Sciatic nerve (tissue), 2 donors: ENCODE results near the gene FRMD4B. TPM values are rescaled to one million over a fixed set of nuclear protein-coding genes. Genes with fewer than 3 reads are reported as not detected.
A peak's percentile ranks its signal among the peaks of the same experiment; 100 is the strongest.

Source experiments
- ATAC-seq: fragments of 200-7000 bp; cut with Tn5 transposase; one replicate; pipeline ENCODE4 v1.9.1; 2020; ENCODE audit warnings: mild to moderate bottlenecking, moderate library complexity
- DNase-seq: peaks from one replicate; pipeline ENCODE4 v3.0.0-alpha.2; 2020; ENCODE audit warnings: low spot score
- intact Hi-C: fragments of 100-400 bp; cut with DNase I; formaldehyde crosslinking; loops from one replicate; pipeline ENCODE4 v1.14.2; 2022
- total RNA-seq: library from RNA; stranded (reverse); fragmentation: NEBNext Ultra II Directional; extraction: Animal tissue kit (Norgen Biotek cat#: 25700); gene quantifications from one replicate; pipeline ENCODE4 v1.2.1, GENCODE V29; 2021
- donor health status: DM: no; HTN: no; CAD: no.
- donor health status: DM: no; HTN: no; CAD: no.

The FRMD4B gene
- total RNA-seq, 1 donor from 2014 or later = 48.6 TPM

DNA sequence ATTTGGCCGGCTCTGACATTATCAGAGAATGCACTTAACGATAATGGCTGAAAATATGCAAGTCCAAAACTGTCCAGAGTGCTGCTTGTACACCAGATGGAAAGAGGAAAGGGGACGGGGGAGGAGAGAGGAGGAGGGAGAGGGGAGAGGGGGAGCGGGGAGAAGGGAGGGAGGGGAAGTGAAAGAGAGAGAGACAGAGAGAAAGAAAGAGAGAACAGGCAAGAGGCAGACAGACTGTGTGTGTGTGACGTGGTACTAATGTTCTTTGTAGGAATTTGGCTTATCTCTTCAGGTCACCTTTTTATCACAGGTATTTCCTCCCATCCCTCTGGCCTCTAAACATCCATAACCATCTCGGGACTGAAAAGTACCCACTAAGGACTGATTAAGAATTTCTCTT, 188.4 kb downstream of the FRMD4B start:
- intact Hi-C loops = no loop called here
- no peak for ATAC-seq

DNA sequence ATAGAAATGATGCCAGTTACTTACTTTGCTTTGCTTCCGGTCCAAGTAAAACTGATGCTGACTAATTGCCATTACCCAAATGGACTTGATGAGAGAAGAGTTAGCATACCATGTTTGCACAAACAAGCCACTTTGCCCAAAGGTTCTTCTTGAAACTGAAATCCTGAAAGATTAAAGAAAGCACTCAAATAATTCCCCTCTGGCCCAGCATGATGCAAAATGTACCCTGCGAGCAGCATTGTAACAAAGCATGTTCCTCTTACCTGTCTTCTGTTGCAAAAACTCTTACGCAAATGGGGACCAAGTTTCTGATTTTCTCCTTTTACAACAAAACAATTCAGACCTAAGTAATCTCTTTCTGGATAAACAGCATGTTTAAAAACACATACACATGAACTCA, 189.0 kb downstream of the FRMD4B start:
- DNase-seq = no peak
- intact Hi-C loops = no loop called here
- ATAC-seq = no peak

More for the DNA sequence above, 188.4 kb downstream of the FRMD4B start:
- no peak for DNase-seq

DNA sequence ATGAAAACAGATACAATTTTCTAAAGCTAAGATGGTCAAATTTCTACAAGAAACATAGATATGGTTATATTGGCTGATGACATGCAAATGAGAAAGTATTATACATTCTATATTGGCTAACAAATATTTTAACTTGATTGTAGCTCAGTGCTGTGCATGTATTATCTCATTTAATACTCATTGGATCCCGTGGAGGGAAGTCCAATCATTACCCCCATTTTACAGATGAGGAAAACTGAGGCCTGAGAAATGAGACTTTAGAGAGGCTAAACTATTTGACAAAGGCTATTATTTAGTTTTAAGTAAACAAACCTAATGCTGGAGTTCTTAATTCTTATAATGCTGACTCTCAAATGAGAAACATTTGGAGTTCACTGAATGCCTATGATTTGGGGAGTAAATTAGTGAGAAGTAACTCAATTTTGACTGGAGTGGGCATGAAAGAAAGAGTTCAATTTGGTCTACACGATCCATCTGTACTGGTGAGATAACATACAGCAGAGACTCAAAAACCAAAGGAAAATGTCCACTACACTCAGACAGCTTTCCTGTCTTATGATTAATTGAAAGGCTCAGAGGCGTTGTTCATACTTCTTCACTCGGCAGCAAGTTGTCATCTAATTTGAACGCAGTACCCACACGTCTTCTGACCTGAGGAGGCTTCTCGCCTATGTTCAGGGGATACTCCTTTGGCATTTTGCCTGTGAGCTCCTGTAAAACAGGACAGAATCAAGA, 191.3 kb downstream of the FRMD4B start:
- DNase-seq (no peak), ATAC-seq (no peak)
- intact Hi-C loops = no loop called here

DNA sequence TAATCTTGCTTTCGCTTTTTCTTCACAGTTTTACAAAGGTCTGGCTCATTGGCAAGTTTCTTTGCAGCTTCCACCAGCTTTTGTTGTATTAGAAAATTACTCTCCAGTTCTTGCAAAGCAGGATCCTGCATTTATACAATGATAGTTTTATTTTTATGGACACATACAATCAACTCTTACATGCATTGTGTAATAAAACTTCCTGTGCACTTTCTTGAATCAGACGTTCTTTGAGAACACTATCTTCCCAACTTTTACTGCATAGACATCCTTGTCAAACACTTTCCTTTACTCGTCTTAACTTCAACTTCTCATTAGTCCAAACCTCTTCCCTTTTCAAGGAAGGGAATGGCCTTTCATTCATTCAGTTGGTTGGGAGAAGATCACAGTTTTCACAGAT, 192.1 kb downstream of the FRMD4B start:
- DNase-seq (no peak), ATAC-seq (no peak)
- intact Hi-C loops = no loop called here

DNA sequence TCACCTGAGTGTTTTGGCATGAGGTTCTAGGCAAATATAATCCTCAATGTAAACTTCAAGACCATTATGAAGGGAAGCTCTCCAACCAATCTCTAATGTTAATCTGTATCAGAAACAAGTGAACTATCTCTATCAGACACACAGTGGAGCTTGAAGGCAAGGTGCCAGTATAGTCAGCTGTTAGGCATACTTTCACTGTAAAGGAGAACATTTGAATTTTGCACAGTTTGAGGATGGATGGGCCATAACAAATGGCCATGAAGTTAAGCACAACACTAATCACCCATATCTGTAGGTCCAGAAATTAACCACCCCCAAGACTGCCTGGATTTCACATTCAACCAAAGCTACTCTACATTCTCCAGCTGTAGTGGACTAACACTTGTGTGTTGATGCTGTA, 194.4 kb downstream of the FRMD4B start:
- ATAC-seq (no peak), DNase-seq (no peak)
- intact Hi-C loops = no loop called here

DNA sequence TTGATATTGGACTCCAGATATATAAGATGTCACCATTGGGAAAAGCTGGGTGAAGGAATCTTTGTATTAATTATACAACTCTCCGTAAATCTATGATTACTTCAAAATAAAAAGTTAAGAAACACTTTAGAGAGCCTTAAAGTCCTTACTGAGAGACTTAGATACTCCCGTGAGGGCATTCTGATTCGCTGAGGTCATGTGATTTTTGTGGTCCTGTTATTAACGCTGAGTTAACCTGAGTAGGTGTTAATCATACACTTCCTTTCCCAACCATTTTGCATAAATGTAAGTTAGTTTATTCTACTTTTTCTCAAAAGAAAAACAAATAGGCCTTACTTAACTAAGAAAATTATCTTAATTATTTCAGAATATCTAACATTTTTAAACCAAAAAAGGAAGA, 196.4 kb downstream of the FRMD4B start:
- no peak for DNase-seq
- intact Hi-C loops = no loop called here
- ATAC-seq = no peak

DNA sequence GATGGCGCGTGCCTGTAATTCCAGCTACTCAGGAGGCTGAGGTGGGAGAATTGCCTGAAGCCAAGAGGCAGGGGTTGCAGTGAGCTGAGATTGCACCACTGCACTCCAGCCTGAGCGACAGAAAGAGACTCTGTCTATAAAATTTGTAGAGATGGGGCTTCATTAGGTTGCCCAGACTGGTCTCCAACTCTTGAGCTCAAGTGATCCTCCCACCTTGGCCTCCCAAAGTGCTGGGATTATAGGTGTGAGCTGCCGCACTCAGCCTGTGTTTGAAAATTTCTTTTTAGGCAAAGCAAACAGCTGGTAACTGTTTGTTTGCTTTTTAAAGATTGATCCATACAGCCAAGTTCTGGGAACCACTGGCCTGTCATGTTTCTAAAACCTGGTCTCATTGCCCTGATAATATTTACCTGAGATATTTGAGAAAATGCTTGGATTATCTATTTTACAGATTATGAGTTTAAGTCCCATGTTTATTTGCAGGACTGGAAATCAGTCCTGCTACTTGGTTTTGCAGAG, 199.3 kb downstream of the FRMD4B start:
- intact Hi-C loops = no loop called here
- ATAC-seq (no peak), DNase-seq (no peak)

DNA sequence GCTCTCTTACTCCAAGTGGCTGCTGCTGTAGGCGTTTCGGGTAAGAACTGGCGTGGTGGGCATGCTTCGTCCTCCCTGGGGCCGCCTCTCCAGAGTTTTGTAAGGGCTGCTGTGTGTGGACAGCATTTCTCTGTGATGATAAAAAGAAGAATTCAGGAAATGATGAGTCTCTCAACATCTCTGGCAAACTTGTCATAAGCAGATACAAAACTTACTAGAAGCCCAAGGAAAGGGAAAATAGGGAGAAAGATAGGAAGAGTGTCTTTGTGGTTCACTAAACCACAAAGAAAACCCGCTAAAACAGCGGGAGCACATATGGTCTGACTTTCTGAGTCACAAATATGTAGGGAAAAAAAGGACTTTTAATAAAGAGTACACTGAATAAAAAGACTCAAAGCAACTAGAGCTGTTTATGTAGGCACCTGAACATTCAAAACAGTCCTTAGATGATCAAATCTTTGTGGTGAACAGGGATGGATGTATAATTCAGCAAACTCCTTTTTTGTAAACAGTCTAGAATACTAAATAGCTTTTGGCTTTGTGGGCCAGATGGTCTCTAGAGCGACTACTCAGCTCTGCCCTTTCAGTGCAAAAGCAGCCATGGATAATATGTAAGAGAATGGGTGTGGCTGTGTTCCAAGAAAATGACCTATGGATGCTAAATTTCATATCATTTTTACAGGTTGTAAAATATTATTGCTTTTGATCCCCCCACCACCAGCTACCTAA, 203.1 kb downstream of the FRMD4B start:
- no peak for DNase-seq
- intact Hi-C loops = no loop called here
- no peak for ATAC-seq

DNA sequence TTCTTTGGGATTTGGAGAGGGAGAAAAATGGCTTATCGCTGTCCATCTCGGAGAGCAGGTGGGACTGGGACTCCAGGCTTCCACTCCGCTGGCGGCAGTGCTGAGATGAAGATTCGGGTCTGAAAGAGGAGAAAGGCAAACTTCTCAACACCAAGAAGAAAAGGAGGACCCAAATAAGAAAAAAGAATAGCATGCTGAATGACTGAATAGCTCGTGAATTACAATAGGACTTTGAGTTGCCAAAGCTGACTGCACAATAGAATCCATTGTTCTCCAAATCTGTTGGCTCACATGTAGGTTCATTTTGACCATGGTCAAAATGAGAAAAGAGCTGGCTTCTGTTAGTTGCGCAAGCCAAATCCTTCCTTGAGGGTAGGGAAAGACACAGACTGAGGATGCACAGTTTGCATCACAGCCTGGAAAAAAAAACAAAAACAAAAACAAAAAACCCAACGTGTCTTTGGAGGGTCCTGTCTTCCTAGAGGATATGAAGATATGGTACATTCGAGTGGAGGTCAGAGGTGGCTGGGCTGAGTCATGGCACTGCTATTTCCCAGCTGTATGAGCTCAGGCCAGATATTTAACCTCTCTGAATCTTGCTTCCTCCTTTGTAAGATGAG, 204.2 kb downstream of the FRMD4B start:
- intact Hi-C loops = no loop called here
- no peak for DNase-seq
- ATAC-seq = peak; percentile 85

DNA sequence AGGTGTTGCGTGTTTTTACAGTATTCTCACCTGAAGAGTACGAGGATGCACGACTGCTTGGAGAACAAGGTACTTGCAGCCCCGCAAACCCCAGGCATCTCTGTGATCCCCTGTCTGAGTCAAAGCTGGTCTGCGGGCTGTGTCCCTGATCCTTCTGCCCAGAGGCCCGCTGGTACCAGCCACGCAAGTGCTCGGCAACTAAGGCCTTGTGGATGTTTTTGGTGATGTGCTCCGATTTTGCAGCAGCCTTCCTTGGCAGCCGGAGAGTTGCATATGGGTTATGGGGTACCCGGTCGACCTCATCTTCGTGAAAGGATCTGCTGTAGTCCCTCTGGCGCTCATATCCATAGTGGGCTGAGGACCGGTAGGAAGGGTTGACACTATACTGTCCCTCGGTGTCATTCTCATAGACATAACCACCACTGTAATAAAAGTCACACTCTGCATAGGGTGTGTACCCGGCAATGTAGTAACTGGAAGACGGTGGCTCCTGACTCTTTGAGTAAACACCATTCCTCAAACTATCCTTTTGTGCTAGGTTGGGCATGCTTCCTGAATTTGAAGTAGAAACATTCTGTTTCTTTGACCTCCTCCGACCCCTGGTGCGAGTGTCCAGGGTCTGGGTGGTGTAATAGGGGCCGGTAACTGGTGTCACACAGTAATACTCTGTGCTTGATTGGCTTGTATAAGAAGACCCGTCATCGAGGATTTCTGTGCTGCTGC, 204.9 kb downstream of the FRMD4B start:
- peak; percentile 85 for ATAC-seq
- DNase-seq = no peak
- intact Hi-C loops = no loop called here

DNA sequence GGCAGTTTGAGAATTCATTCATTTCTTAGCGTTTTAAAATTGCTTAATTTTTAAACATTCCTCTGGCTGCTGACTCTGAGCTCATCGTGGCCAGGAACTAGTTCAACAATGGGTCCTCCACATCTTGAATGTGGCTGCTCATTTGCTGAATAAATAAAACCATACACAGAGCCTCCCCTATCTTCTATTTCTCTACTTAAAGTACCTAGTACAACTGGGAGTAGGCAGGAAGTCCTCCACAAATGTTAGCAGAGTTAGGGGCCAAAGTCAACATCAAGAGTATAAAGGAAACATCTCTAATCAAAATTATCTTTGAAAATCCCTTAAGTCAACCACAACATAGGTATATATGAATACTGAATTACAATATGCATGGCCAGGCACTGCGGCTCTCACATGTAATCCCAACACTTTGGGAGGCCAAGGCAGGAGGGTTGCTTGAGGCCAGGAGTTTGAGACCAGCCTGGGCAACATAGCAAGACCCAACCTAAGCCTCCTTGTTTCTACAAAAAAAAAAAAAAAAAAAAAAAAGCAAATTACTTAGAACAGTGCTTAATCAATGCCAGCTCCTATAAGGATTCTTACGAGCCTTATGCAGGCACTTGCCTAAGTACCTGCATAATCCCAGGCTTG, 206.0 kb downstream of the FRMD4B start:
- ATAC-seq (peak; percentile 16), DNase-seq (no peak)
- intact Hi-C loops = loop anchor here (10.0 kb wide), 1 partner anchor 1815 kb away; no protein-coding TSS in a partner anchor

DNA sequence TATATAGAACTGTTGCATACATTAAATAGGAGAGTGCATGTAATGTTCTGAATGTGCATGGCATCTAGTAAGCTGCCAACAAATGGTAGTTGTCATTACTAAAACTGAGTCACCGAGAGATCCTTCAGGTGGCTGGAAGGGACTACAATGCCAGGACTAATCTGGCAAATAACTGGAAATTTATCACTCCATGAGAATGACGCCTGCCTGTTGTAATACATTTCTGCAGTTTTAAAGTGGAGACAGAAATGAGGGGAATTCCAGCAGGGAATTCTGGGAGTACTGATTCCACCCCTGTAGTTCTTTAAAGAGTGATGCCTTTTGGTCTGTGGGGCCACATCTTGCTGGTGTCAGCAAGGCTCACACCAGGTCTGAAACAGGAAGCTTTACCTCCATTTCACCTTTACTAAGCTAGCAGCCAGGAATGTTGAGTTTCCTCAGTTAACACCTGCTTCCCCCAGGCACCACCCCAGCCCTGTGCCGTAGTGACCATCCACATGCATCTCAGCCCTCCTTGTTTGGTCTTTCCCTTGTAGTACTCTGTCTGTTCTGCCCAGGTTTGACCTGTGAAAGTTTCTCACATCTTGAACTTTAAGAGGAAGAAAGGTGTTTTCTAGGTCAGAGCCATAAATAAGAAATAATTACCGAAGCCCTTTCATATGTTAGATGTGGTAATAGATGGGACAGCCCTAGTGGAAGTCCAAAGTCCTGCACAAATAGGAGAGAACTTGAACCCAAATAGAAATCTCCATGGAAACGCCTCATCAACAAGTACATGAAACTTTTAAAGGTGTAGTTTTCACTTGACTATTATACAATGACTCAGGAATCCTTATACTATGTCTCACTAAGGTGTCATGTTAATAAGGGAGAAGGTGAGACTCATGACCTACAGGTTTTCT, 206.8 kb downstream of the FRMD4B start:
- DNase-seq (no peak), ATAC-seq (no peak)
- intact Hi-C loops = loop anchor here (10.0 kb wide), 1 partner anchor 1816 kb away; no protein-coding TSS in a partner anchor

DNA sequence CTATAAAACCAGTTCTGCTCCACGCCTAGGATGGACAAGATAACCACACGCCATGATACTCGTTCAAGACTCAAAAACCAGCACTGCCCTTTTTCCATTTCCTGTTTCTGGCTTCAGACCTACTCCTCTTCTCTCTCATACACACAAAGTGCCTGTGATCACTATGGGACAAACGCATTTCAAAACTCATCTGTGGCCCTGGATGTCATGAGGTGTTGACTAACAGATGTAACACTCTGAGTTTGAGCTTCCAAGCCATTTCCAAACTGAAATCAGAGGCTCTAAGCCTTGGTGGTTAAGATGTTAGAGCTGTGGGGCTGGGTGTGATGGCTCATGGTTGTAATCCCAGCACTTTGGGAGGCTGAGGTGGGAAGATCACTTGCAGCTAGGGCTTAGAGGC, 207.8 kb downstream of the FRMD4B start:
- DNase-seq = no peak
- intact Hi-C loops = loop anchor here (10.0 kb wide), 1 partner anchor 1817 kb away; no protein-coding TSS in a partner anchor
- no peak for ATAC-seq

DNA sequence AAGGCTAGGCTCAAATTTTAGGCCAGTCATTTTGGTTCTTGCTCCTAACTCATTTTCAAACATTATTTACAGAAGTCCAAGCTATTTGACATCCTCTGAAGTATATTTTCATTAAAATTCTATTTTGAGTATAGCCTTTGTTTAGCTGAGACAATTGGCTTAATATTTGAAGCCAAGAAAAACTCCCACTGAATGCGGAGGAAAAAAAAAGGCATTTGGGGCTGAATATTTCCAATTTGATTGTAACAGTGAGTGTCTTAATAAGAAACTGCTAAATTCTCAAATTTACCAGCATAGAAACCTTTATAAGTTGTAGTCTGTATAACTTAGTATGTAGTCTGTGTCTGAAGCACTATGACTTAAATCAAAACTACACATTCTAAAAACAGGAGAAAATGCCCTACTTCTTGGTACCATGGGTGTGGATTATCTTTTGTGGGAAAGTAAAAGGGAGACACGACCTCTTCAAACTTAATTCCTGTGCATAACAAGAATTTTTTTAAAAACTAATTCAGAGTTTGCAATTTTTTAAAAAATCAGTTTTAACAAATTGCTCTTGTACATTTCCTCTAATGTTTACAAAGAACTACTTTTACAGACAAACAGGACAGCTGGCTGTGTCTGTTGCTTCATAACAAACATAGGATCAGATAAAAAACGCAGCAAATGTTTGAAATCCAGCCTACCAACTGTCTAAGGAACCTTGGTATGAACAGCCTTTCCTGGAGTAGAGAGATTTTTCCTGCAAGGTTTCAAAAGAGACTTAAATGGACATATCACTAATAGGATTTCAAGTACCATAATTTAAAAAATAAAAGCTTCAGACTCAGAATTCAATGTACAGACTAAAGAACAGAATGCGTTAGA, 210.8 kb downstream of the FRMD4B start:
- intact Hi-C loops = loop anchor here (10.0 kb wide), 1 partner anchor 1820 kb away; no protein-coding TSS in a partner anchor
- DNase-seq (no peak), ATAC-seq (no peak)

DNA sequence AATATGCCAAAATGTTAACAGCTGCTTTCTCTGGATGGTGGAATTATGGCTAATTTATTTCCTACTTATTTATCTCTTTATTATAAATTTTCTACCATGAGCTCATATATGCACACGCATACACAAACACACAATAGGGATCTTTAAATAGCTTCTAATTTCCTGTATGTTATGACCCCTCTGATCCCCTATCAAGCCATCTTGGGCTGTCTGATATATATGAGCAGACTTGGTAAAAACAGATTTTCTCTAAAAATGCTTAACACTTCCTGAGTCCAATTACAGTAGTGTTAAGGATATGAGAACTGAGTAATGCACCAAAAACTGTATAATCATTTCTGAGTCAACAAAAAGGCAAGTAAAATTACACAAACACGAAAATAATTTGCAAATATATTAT, 211.4 kb downstream of the FRMD4B start:
- intact Hi-C loops = loop anchor here (10.0 kb wide), 1 partner anchor 1820 kb away; no protein-coding TSS in a partner anchor
- no peak for ATAC-seq
- DNase-seq = no peak

DNA sequence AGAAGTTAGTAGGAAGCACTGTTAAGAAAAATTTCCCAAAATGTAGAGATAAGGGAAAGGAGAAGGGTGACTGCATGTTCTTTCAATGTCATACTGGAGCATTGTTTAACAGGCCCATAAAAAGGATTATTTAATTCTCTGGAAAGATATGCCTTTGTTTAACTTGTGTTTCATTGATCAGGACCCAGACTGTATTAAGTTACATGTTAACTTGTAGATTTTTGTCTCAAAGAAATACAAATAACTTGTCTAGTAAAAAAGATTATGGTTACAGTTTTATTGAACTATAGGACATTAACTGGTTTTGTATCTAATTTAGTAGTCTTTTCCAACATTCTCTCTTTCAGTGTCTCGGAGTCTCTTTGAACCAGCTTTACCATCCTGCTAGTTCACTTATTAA, 213.8 kb downstream of the FRMD4B start:
- no peak for ATAC-seq
- no peak for DNase-seq
- intact Hi-C loops = loop anchor here (10.0 kb wide), 1 partner anchor 1823 kb away; no protein-coding TSS in a partner anchor

DNA sequence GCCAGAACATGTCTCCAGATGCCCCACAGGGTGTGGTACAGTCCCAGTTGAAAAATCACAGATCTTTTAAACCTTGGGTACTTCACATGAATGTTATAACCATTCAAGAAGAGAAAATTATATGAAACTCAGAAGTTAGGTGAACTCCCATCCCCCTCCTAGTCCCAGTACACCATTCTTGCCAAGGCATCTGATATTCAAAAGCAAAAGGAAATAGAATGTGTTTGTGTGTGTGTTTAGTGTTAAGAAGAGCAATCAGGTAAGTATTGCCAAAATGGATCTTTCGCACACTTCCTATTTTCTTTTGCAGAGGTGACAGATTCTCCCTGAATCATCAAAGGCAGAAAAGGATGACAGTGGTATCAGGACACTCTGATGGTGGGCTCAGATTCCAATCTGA, 219.4 kb downstream of the FRMD4B start:
- ATAC-seq (no peak), DNase-seq (no peak)
- intact Hi-C loops = no loop called here
